Vagina (tissue), 2 donors: ENCODE measurements around the gene AURKAIP1. TPM values are rescaled to one million over a fixed set of nuclear protein-coding genes. Genes with fewer than 3 reads are reported as not detected.
"Not testable (repeated sequence)": the region's sequence is repeated elsewhere in the genome, so short reads cannot be mapped to it uniquely, and the experiment has no call there.

ENCODE experiments used
- DNase-seq, 2 donors: peaks; one replicate each; pipeline ENCODE4 v3.0.0-alpha.2; 2017; ENCODE audit errors: extremely low spot score in 2 of 2
- H3K27ac ChIP-seq: fragments of 200-600 bp; sonication (generic); one replicate; pipeline ENCODE4 v1.5.1; 2019
- H3K27me3 ChIP-seq: fragments of 200-600 bp; sonication (generic); one replicate; pipeline ENCODE4 v1.5.1; 2019
- H3K36me3 ChIP-seq, 2 donors: fragments of 200-600 bp; sonication (generic); one replicate each; pipeline ENCODE4 v1.5.1; 2017 to 2019
- H3K4me1 ChIP-seq: fragments of 200-600 bp; sonication (generic); one replicate; pipeline ENCODE4 v1.5.1; 2019
- H3K4me3 ChIP-seq, 2 donors: fragments of 200-600 bp; sonication (generic); 1 replicate in 1 of 2; 2 replicates in 1 of 2; pipeline ENCODE4 v1.5.1; 2016 to 2019
- H3K9me3 ChIP-seq: fragments of 200-600 bp; sonication (generic); one replicate; pipeline ENCODE4 v1.5.1; 2019
- POLR2A ChIP-seq, 2 donors: fragments of 450-650 bp; IDR thresholded peaks; one replicate each; pipeline ENCODE4 v1.6.1; 2017; ENCODE audit warnings: antibody characterized with exemption in 2 of 2, mild to moderate bottlenecking in 2 of 2, moderate library complexity in 2 of 2
- POLR2AphosphoS5 ChIP-seq, 2 donors: sonication (generic); formaldehyde crosslinking; IDR thresholded peaks; one replicate each; pipeline ENCODE4 v1.9.0; 2017; ENCODE audit warnings: antibody characterized with exemption in 2 of 2, mild to moderate bottlenecking in 2 of 2, low read depth in 1 of 2; ENCODE audit not compliant: insufficient read depth in 1 of 2
- intact Hi-C: fragments of 100-400 bp; cut with DNase I; formaldehyde crosslinking; loops from one replicate; pipeline ENCODE4 v1.15.1; 2023
- total RNA-seq: library from RNA; depleted of rRNA; stranded (reverse); fragments of >200 nt; gene quantifications from one replicate; pipeline ENCODE4 v1.2.3, GENCODE V29; 2016
- TF ChIP-seq, protein P1 (sequence below), 3 experiments: fragments of 450-650 bp in 2 of 3; fragments of 200-600 bp in 1 of 3; sonication (generic) in 1 of 3; IDR thresholded peaks; one replicate each; pipeline ENCODE4 v1.5.1; 2017 to 2019; ENCODE audit warnings: antibody characterized with exemption in 3 of 3, mild to moderate bottlenecking in 2 of 3, moderate library complexity in 2 of 3

The AURKAIP1 gene
- total RNA-seq, 1 donor from 2014 or later, result 94.5 TPM

DNA sequence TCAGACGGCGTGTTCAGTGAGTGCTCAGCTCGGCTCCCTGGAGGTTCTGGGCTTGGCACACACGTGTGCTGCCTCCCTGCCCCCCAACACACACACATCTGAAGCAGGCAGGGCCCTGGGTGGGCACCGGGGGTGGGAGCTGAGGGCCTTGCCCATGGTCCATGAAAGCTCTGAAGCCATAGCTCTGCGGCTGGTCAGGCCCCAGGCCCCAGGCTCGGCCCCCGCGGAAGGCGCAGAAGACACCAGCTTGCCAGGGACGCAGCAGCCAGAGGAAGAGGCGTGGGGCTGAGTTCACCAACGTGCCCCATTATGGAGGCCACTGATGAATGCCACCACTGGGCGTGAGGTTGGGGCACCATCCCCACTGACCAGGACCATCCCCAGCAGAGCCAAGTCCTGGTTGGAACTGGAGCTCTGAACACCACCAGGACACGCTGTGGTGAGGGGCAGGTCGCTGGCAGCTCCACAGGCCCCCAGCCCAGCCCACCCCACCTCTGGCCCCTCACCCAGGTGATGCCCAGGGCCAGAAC, 4.2 kb downstream of the AURKAIP1 start:
- TF ChIP-seq POLR2A (IDR thresholded peaks at IDR 0.05), result no peak
- TF ChIP-seq, protein P1, sequence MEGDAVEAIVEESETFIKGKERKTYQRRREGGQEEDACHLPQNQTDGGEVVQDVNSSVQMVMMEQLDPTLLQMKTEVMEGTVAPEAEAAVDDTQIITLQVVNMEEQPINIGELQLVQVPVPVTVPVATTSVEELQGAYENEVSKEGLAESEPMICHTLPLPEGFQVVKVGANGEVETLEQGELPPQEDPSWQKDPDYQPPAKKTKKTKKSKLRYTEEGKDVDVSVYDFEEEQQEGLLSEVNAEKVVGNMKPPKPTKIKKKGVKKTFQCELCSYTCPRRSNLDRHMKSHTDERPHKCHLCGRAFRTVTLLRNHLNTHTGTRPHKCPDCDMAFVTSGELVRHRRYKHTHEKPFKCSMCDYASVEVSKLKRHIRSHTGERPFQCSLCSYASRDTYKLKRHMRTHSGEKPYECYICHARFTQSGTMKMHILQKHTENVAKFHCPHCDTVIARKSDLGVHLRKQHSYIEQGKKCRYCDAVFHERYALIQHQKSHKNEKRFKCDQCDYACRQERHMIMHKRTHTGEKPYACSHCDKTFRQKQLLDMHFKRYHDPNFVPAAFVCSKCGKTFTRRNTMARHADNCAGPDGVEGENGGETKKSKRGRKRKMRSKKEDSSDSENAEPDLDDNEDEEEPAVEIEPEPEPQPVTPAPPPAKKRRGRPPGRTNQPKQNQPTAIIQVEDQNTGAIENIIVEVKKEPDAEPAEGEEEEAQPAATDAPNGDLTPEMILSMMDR (IDR thresholded peaks at IDR 0.05), result no peak
- TF ChIP-seq POLR2AphosphoS5 (IDR thresholded peaks at IDR 0.05; ENCODE audit: insufficient read depth in 1 of 2, low read depth in 1 of 2), result no peak
- peaks cover 34% of the 10 kb centered on the region for H3K4me1 ChIP-seq
- H3K27me3 ChIP-seq, result no peaks in the 10 kb centered on the region
- H3K27ac ChIP-seq, result no peak overlapping the region
- no peak overlapping the region for H3K4me3 ChIP-seq
- H3K36me3 ChIP-seq, result peaks cover 0 to 9% of the 10 kb centered on the region in 2 donors
- no peaks in the 10 kb centered on the region for H3K9me3 ChIP-seq
- no peak for DNase-seq
- intact Hi-C loops, result no loop called here

DNA sequence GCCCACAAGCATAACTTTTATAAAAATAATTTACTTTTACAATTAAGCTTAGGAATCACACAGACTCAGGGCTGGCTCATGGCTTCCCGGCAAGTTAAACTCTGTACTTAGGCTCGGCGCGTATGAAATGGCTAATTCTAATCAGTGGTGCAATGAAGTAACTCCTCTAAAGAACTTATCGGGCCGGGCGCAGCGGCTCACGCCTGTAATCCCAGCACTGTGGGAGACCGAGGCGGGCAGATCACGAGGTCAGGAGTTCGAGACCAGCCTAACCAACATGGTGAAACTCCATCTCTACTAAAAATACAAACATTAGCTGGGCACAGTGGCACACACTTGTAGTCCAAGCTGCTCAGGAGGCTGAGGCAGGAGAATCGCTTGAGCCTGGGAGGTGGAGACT, 4.9 kb downstream of the AURKAIP1 start:
- H3K36me3 ChIP-seq, DNase-seq, H3K27ac ChIP-seq, H3K9me3 ChIP-seq, intact Hi-C loops, H3K4me3 ChIP-seq, H3K27me3 ChIP-seq: not testable (repeated sequence)
- peaks cover 31% of the 10 kb centered on the region for H3K4me1 ChIP-seq

DNA sequence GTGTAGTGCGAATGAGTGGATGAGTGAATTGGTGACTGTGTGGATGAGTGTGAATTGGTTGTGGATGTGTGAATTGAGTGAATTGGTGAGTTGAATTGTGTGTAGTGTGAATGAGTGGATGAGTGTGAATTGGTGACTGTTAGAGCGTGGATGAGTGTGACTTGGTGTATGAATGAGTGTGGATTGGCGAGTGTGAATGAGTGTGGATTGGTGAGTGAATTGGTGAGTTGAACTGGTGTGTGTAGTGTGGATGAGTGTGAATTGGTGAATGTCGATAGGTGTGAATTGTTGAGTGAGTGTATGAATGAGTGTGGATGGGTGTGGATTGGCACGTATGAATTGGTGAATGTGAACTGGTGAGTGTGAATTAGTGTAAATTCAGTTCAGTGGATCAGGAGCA, 7.7 kb downstream of the AURKAIP1 start:
- TF ChIP-seq POLR2AphosphoS5 (IDR thresholded peaks at IDR 0.05; ENCODE audit: insufficient read depth in 1 of 2, low read depth in 1 of 2) (no peak), POLR2A (IDR thresholded peaks at IDR 0.05) (no peak)
- TF ChIP-seq, protein P1 (IDR thresholded peaks at IDR 0.05), result no peak
- DNase-seq, result no peak
- intact Hi-C loops, result no loop called here
- Histone ChIP-seq H3K27ac (no peak overlapping the region), H3K9me3 (no peaks in the 10 kb centered on the region), H3K4me3 (no peak overlapping the region), H3K27me3 (no peaks in the 10 kb centered on the region), H3K36me3 (no peaks in the 10 kb centered on the region), H3K4me1 (peaks cover 14% of the 10 kb centered on the region)

DNA sequence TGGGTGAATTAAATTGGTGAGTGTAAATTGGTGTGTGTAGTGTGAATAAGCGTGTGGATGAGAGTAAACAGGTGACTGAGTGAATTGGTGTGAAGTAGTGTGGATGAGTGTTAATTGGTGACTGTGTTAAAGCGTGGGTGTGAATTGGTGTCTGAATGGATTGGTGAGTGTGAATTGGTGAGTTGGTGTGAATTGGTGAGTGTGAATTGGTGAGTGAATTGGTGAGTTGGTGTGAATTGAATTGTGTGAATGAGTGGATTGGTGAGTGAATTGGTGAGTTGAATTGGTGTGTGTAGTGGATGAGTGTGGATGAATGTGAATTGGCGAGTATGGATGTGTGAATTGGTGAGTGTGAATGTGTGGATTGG, 8.3 kb downstream of the AURKAIP1 start:
- TF ChIP-seq POLR2A (IDR thresholded peaks at IDR 0.05), result no peak
- TF ChIP-seq, protein P1 (IDR thresholded peaks at IDR 0.05), result no peak
- Histone ChIP-seq H3K4me1 (peaks cover 14% of the 10 kb centered on the region), H3K9me3 (no peaks in the 10 kb centered on the region), H3K4me3 (no peak overlapping the region), H3K27me3 (no peaks in the 10 kb centered on the region), H3K27ac (no peak overlapping the region), H3K36me3 (no peaks in the 10 kb centered on the region)
- DNase-seq, result no peak
- intact Hi-C loops, result no loop called here

DNA sequence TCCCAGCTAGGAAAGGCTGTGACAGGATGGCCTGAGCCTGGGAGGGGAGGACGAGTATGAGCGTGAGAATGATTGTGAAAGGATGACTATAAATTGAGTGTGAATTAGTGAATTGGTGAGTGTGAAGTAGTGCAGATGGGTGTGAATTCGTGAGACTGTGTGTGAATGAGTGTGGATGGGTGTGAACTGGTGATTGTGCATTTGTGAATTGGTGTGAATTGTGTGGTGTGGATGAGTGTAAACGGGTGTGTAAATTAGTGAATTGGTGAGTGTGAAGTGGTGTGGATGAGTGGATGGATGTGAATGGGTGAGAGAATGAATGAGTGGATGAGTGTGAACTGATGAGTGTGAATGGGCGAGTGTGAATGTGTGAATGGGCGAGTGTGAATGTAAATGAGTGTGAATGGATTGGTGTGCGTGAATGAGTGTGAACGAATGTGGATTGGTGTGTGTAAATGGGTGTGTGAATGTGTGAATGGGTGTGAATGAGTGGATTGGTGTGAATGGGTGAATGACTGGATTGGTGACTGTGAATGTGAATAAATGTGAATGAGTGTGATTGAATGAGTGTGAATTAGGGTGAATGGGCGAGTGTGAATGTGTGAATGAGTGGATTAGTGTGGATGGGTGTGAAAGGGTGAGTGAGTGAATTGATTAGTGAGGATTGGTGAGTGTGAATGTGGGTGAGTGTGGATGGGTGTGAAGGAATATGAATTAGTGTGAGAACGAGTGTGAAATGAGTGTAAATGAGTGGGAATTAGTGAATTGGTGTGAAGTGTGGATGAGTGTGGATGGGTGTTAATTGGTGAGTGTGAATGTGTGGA, 8.9 kb downstream of the AURKAIP1 start:
- intact Hi-C loops, result no loop called here
- Histone ChIP-seq H3K27me3 (no peaks in the 10 kb centered on the region), H3K9me3 (no peaks in the 10 kb centered on the region), H3K4me1 (peaks cover 15% of the 10 kb centered on the region), H3K27ac (no peak overlapping the region), H3K36me3 (no peaks in the 10 kb centered on the region), H3K4me3 (no peak overlapping the region)
- no peak for DNase-seq
- TF ChIP-seq POLR2AphosphoS5 (IDR thresholded peaks at IDR 0.05; ENCODE audit: insufficient read depth in 1 of 2, low read depth in 1 of 2), result no peak
- TF ChIP-seq, protein P1 (IDR thresholded peaks at IDR 0.05), result no peak
- TF ChIP-seq POLR2A (IDR thresholded peaks at IDR 0.05), result no peak
